DND-41 (cell line): ENCODE results near the gene C5orf22.
"Not testable (repeated sequence)": the region's sequence is repeated elsewhere in the genome, so short reads cannot be mapped to it uniquely, and the experiment has no call there.

Source experiments
- ATAC-seq: fragments of 200-7000 bp; cut with Tn5 transposase; 3 replicates; pipeline ENCODE4 v1.9.1; 2021; ENCODE audit warnings: low read depth; ENCODE audit not compliant: insufficient read depth
- DNase-seq: peaks from one replicate; pipeline ENCODE4 v3.0.0-alpha.2; 2020
- H2AFZ ChIP-seq: 2 replicates; pipeline ENCODE4 v1.6.0; 2012; ENCODE audit warnings: low read depth, low read length
- H3K27ac ChIP-seq: 2 replicates; pipeline ENCODE4 v1.5.1; 2012; ENCODE audit warnings: low read length, inconsistent platforms
- H3K27me3 ChIP-seq: fragments of 200-600 bp; sonication (generic); 2 replicates; pipeline ENCODE4 v1.6.0; 2012; ENCODE audit warnings: low read length, mild to moderate bottlenecking, inconsistent platforms; ENCODE audit not compliant: insufficient read depth, poor library complexity
- H3K36me3 ChIP-seq: 2 replicates; pipeline ENCODE4 v1.5.1; 2012; ENCODE audit warnings: low read length, inconsistent platforms; ENCODE audit not compliant: insufficient read depth
- H3K4me1 ChIP-seq: 2 replicates; pipeline ENCODE4 v1.5.1; 2012; ENCODE audit warnings: mild to moderate bottlenecking, low read length; ENCODE audit not compliant: insufficient read depth
- H3K4me2 ChIP-seq: 2 replicates; pipeline ENCODE4 v1.6.0; 2012; ENCODE audit warnings: mild to moderate bottlenecking, moderate library complexity, low read length, inconsistent platforms; ENCODE audit not compliant: insufficient read depth
- H3K4me3 ChIP-seq, 2 experiments: fragments of 200-600 bp in 1 of 2; shearing (Covaris generic) in 1 of 2; 2 replicates each; pipeline ENCODE4 v1.5.1; 2012 to 2016; ENCODE audit warnings: inconsistent platforms in 2 of 2, low read length in 2 of 2, mild to moderate bottlenecking in 2 of 2, low read depth in 1 of 2, moderate library complexity in 1 of 2
- H3K79me2 ChIP-seq: 2 replicates; pipeline ENCODE4 v1.6.0; 2012; ENCODE audit warnings: low read length, inconsistent platforms; ENCODE audit not compliant: insufficient read depth
- H3K9ac ChIP-seq: 2 replicates; pipeline ENCODE4 v1.6.0; 2012; ENCODE audit warnings: low read depth, mild to moderate bottlenecking, inconsistent platforms, low read length, moderate library complexity
- H3K9me3 ChIP-seq: 2 replicates; pipeline ENCODE4 v1.5.1; 2012; ENCODE audit warnings: low read length, moderate library complexity, mild to moderate bottlenecking, inconsistent platforms; ENCODE audit not compliant: insufficient read depth, severe bottlenecking
- H4K20me1 ChIP-seq: 2 replicates; pipeline ENCODE4 v1.6.0; 2012; ENCODE audit warnings: low read length; ENCODE audit not compliant: insufficient read depth
- CTCF ChIP-seq: IDR thresholded peaks from 2 replicates; pipeline ENCODE4 v1.5.1; 2012; ENCODE audit warnings: borderline replicate concordance, low read length, moderate library complexity, mild to moderate bottlenecking; ENCODE audit not compliant: poor library complexity, severe bottlenecking; ENCODE audit errors: extremely low read depth
- EZH2 ChIP-seq: IDR thresholded peaks from 3 replicates; pipeline ENCODE4 v1.6.1; 2012; ENCODE audit warnings: borderline replicate concordance, low read depth, mild to moderate bottlenecking, moderate library complexity, low read length, inconsistent platforms; ENCODE audit not compliant: severe bottlenecking

The C5orf22 gene

GRCh38 chr5:31536873-31537272 is 4.8 kb downstream of the C5orf22 start:
- H2AFZ ChIP-seq, result no peak overlapping the region
- no peak overlapping the region for H3K4me2 ChIP-seq
- no peaks in the 10 kb centered on the region for H3K9me3 ChIP-seq
- no peak for DNase-seq
- H3K79me2 ChIP-seq, result peaks cover 43% of the 10 kb centered on the region
- H3K4me1 ChIP-seq, result peaks cover 20% of the 10 kb centered on the region
- no peak for ATAC-seq
- no peak overlapping the region; the same call in 1 of the 2 replicates for H3K9ac ChIP-seq
- peaks cover 74% of the 10 kb centered on the region for H3K36me3 ChIP-seq
- no peaks in the 10 kb centered on the region for H3K27me3 ChIP-seq
- H3K4me3 ChIP-seq, result no peak overlapping the region
- TF ChIP-seq EZH2 (no peak), CTCF (no peak)
- H4K20me1 ChIP-seq, result 0 out of 2 replicates have a peak, but pooled peaks cover 5% of the 10 kb centered on the region
- no peak overlapping the region for H3K27ac ChIP-seq

GRCh38 chr5:31537349-31537748 is 5.2 kb downstream of the C5orf22 start:
- no peak for DNase-seq
- Histone ChIP-seq H3K27me3 (no peaks in the 10 kb centered on the region), H3K36me3 (peaks cover 79% of the 10 kb centered on the region), H3K4me2 (no peak overlapping the region), H2AFZ (no peak overlapping the region), H3K79me2 (peaks cover 41% of the 10 kb centered on the region), H3K9me3 (no peaks in the 10 kb centered on the region), H3K27ac (no peak overlapping the region), H3K9ac (no peak overlapping the region; the same call in 1 of the 2 replicates), H3K4me1 (peaks cover 20% of the 10 kb centered on the region), H3K4me3 (no peak overlapping the region), H4K20me1 (0 out of 2 replicates have a peak, but pooled peaks cover 5% of the 10 kb centered on the region)
- no peak for TF ChIP-seq EZH2
- ATAC-seq, result no peak

- H3K36me3 ChIP-seq, result peaks cover 84% of the 10 kb centered on the region
- peak overlapping the region; percentile 20; the same call in 1 of the 2 replicates for H3K4me2 ChIP-seq
- no peaks in the 10 kb centered on the region for H3K27me3 ChIP-seq
- peaks cover 36% of the 10 kb centered on the region for H3K79me2 ChIP-seq
- H4K20me1 ChIP-seq, result 0 out of 2 replicates have a peak, but pooled peaks cover 5% of the 10 kb centered on the region
- H3K4me1 ChIP-seq, result peaks cover 20% of the 10 kb centered on the region
- H3K9ac ChIP-seq, result no peak overlapping the region
- no peak overlapping the region for H3K27ac ChIP-seq
- DNase-seq, result no peak
- TF ChIP-seq EZH2, result no peak
- no peak for TF ChIP-seq CTCF
- H2AFZ ChIP-seq, result no peak overlapping the region
- no peak for ATAC-seq
- no peak overlapping the region for H3K4me3 ChIP-seq
- H3K9me3 ChIP-seq, result no peaks in the 10 kb centered on the region
Observed at GRCh38 chr5:31537851-31538250, 5.8 kb downstream of the C5orf22 start.

- not testable (repeated sequence) for H3K4me2 ChIP-seq, H3K9me3 ChIP-seq, H2AFZ ChIP-seq, H3K4me1 ChIP-seq, H4K20me1 ChIP-seq, H3K4me3 ChIP-seq, H3K27me3 ChIP-seq, ATAC-seq, DNase-seq, H3K79me2 ChIP-seq, H3K9ac ChIP-seq, H3K27ac ChIP-seq
- H3K36me3 ChIP-seq, result peaks cover 58% of the 10 kb centered on the region
Observed at GRCh38 chr5:31549114-31549513, 17.0 kb downstream of the C5orf22 start.
